ACC112 (cell line): ENCODE data around the gene BICDL2.

Experiments used
- H2AFZ ChIP-seq: fragments of 200-600 bp; sonication (generic); one replicate; pipeline ENCODE4 v1.6.0; 2017; ENCODE audit warnings: antibody characterized with exemption, low read length; ENCODE audit not compliant: unreplicated experiment
- H3K27ac ChIP-seq: fragments of 200-600 bp; sonication (generic); 2 replicates; pipeline ENCODE4 v1.5.1; 2014; ENCODE audit warnings: low read depth, mild to moderate bottlenecking, antibody characterized with exemption, low read length, moderate library complexity
- H3K27me3 ChIP-seq: fragments of 200-600 bp; sonication (generic); 2 replicates; pipeline ENCODE4 v1.6.1; 2014; ENCODE audit warnings: mild to moderate bottlenecking, antibody characterized with exemption, low read length, moderate library complexity, mixed read lengths; ENCODE audit not compliant: insufficient read depth
- H3K36me3 ChIP-seq: fragments of 200-600 bp; sonication (generic); 2 replicates; pipeline ENCODE4 v1.6.1; 2016; ENCODE audit warnings: mild to moderate bottlenecking, antibody characterized with exemption, low read length, moderate library complexity, mixed read lengths; ENCODE audit not compliant: insufficient read depth
- H3K4me1 ChIP-seq: fragments of 200-600 bp; sonication (generic); one replicate; pipeline ENCODE4 v1.6.1; 2016; ENCODE audit warnings: low read length, mixed read lengths; ENCODE audit not compliant: insufficient read depth, unreplicated experiment, control insufficient read depth
- H3K4me3 ChIP-seq: fragments of 200-600 bp; sonication (generic); 2 replicates; pipeline ENCODE4 v1.5.1; 2014; ENCODE audit warnings: mild to moderate bottlenecking, low read depth, low read length
- H3K79me2 ChIP-seq: fragments of 200-600 bp; sonication (generic); one replicate; pipeline ENCODE4 v1.6.0; 2016; ENCODE audit warnings: low read length; ENCODE audit not compliant: control insufficient read depth, unreplicated experiment, insufficient read depth

BICDL2 gene

DNA sequence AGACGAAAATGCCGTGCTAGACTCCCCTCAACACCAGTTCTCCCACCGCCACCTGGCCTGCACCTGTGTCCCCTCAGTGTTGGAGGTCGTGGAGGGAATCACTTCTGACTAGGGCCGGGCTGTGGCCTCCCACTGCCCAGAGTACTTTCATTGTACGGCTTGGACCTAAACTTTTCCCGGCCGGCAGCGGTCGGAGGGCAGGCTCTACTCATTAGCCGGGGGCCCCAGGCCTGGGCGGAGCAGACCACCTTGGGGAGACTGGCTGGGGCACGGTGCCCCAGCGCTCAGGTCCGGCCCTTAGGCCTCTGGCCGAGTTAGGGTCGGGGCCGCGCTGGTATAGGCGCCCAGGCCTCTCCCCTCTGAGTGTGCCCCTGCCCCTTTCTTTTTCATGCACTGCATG lies 19.4 kb downstream of the BICDL2 start:
- no peak overlapping the region for H2AFZ ChIP-seq
- H3K27me3 ChIP-seq, result peaks cover 14% of the 10 kb centered on the region; the same call in 1 of the 2 replicates
- no peak overlapping the region for H3K4me3 ChIP-seq
- H3K36me3 ChIP-seq, result no peaks in the 10 kb centered on the region
- H3K79me2 ChIP-seq, result no peaks in the 10 kb centered on the region
- H3K27ac ChIP-seq, result no peak overlapping the region
- H3K4me1 ChIP-seq, result peaks cover 5% of the 10 kb centered on the region

DNA sequence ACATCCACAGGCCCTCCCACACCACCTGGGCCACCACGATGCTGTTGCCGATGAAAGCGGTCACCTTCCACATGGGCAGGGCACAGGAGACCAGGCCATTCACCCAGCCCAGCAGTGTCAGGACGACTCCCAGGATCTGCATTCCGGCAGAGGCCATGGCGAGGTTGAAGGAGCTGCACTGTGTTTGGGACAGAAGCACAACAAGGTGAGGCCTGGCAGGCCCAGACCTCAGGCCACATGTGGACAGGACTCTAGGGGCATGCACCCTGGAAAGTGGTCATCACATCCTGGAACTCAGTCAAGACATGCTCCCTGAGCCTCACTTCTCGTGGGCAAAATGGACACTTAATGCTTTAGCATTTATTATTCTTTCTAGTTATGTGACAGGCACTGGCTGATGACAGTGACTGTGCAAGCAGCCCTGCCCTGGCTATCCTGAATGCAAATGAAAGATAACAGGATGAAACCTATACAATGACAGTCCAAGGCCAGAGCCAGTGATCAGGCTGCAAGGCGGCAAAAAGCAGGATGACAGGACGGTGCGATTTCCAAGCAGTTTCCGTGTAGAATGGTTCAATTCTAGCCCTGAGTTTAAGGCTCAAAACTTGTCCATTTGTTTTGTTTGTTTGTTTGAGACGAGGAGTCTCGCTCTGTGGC lies 20.8 kb downstream of the BICDL2 start:
- peaks cover 5% of the 10 kb centered on the region for H3K4me1 ChIP-seq
- H2AFZ ChIP-seq, result no peak overlapping the region
- peaks cover 23% of the 10 kb centered on the region; the same call in 1 of the 2 replicates for H3K27me3 ChIP-seq

DNA sequence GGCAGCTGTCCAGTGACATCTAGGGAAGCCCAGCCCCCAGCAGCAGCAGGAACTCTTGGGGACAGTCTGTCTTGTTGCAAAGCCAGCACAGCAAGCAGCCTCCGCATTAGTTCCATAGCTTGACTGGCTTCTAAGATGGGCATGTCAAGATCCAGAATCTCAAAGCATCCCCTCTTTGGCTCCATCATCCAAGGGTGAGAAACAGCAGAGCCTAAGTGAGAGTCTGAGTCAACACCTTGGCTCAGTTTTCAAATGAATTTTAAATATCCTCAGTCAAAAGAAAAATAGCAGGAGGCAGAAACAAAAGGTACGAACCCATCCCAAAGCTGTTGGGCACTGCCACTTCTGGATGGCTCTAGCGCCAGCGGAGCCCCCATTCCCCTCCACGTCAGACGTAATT lies 21.8 kb downstream of the BICDL2 start:
- peaks cover 5% of the 10 kb centered on the region for H3K4me1 ChIP-seq
- no peak overlapping the region for H3K4me3 ChIP-seq
- H3K79me2 ChIP-seq, result no peaks in the 10 kb centered on the region
- H2AFZ ChIP-seq, result no peak overlapping the region
- peaks cover 23% of the 10 kb centered on the region; the same call in 1 of the 2 replicates for H3K27me3 ChIP-seq
- no peaks in the 10 kb centered on the region for H3K36me3 ChIP-seq
- H3K27ac ChIP-seq, result no peak overlapping the region

More for the DNA sequence above, 20.8 kb downstream of the BICDL2 start:
- Histone ChIP-seq H3K4me3 (no peak overlapping the region), H3K79me2 (no peaks in the 10 kb centered on the region), H3K27ac (no peak overlapping the region), H3K36me3 (no peaks in the 10 kb centered on the region)

GRCh38 chr16:3013998-3014690 lies 22.6 kb downstream of the BICDL2 start:
- peaks cover 5% of the 10 kb centered on the region for H3K4me1 ChIP-seq
- no peaks in the 10 kb centered on the region for H3K79me2 ChIP-seq
- H3K27me3 ChIP-seq, result peaks cover 23% of the 10 kb centered on the region; the same call in 1 of the 2 replicates
- no peak overlapping the region for H3K27ac ChIP-seq
- H2AFZ ChIP-seq, result no peak overlapping the region
- H3K4me3 ChIP-seq, result no peak overlapping the region
- H3K36me3 ChIP-seq, result no peaks in the 10 kb centered on the region

DNA sequence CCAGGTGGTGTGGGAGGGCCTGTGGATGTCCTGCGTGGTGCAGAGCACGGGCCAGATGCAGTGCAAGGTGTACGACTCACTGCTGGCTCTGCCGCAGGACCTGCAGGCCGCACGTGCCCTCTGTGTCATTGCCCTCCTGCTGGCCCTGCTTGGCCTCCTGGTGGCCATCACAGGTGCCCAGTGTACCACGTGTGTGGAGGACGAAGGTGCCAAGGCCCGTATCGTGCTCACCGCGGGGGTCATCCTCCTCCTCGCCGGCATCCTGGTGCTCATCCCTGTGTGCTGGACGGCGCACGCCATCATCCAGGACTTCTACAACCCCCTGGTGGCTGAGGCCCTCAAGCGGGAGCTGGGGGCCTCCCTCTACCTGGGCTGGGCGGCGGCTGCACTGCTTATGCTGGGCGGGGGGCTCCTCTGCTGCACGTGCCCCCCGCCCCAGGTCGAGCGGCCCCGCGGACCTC lies 23.2 kb downstream of the BICDL2 start:
- Histone ChIP-seq H2AFZ (no peak overlapping the region), H3K4me1 (peaks cover 5% of the 10 kb centered on the region), H3K4me3 (no peak overlapping the region), H3K27me3 (peaks cover 23% of the 10 kb centered on the region; the same call in 1 of the 2 replicates), H3K27ac (no peak overlapping the region), H3K36me3 (no peaks in the 10 kb centered on the region), H3K79me2 (no peaks in the 10 kb centered on the region)

- no peak within 1 kb of the TSS for H3K4me3 ChIP-seq
- H2AFZ ChIP-seq, result no peak within 1 kb of the TSS
Observed at GRCh38 chr16:3012828-3013420, 23.8 kb downstream of the BICDL2 start, which contains the start of gene CLDN9. TSS of gene CLDN9 (plus strand) at chr16:3012923. CDS start at chr16:3013363, 440 bp downstream.

DNA sequence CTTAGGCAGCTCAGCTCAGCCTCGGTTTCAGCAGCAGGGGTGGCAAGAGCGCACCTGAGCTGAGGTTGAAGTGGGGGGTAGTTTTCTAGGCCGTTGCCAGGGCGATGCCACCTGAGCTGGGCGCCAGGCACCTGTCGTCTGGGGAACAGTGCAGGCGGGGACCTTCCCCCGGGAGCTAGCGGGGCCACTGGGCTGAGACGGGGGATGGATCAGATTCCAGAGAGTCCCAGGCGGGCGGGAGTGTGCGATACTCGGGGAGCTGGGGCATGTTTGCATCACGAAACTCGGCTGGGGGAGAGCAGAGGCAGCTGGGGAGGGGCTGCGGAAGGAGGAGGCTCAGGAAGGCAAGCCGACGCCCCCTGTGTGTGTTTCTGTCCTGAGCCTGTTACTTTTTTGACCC lies 24.5 kb downstream of the BICDL2 start:
- H3K79me2 ChIP-seq, result no peaks in the 10 kb centered on the region
- H2AFZ ChIP-seq, result no peak overlapping the region
- no peak overlapping the region for H3K27ac ChIP-seq
- H3K4me1 ChIP-seq, result peaks cover 11% of the 10 kb centered on the region
- H3K27me3 ChIP-seq, result peaks cover 23% of the 10 kb centered on the region; the same call in 1 of the 2 replicates
- H3K36me3 ChIP-seq, result no peaks in the 10 kb centered on the region
- H3K4me3 ChIP-seq, result no peak overlapping the region

More at GRCh38 chr16:3012828-3013420, 23.8 kb downstream of the BICDL2 start, which contains the start of gene CLDN9:
- no peaks in the 10 kb centered on the region for H3K79me2 ChIP-seq
- peaks cover 9% of the 10 kb centered on the region for H3K4me1 ChIP-seq
- H3K36me3 ChIP-seq, result no peaks in the 10 kb centered on the region
- H3K27me3 ChIP-seq, result peaks cover 23% of the 10 kb centered on the region; the same call in 1 of the 2 replicates
- H3K27ac ChIP-seq, result no peak within 1 kb of the TSS

DNA sequence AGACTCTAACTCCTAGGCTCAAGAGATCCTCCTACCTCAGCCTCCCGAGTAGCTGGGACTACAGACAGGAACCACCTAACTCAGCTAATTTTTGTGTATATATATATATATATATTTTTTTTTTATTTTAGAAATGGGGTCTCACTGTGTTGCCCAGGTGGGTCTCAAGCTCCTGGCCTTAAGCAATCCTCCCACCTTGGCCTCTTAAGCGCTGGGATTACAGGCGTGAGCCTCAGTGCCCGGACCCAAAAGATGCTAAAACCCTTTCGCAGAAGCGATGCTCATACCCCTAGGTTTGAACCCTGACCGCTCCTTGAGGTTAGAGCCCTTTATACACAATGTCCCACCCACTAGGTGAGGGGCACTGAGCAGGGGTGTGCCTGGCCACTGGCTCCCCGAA lies 26.2 kb downstream of the BICDL2 start:
- Histone ChIP-seq H3K27ac (no peak overlapping the region), H3K27me3 (peaks cover 23% of the 10 kb centered on the region; the same call in 1 of the 2 replicates), H3K36me3 (no peaks in the 10 kb centered on the region), H3K4me3 (no peak overlapping the region), H3K79me2 (no peaks in the 10 kb centered on the region), H3K4me1 (peaks cover 11% of the 10 kb centered on the region), H2AFZ (no peak overlapping the region)

DNA sequence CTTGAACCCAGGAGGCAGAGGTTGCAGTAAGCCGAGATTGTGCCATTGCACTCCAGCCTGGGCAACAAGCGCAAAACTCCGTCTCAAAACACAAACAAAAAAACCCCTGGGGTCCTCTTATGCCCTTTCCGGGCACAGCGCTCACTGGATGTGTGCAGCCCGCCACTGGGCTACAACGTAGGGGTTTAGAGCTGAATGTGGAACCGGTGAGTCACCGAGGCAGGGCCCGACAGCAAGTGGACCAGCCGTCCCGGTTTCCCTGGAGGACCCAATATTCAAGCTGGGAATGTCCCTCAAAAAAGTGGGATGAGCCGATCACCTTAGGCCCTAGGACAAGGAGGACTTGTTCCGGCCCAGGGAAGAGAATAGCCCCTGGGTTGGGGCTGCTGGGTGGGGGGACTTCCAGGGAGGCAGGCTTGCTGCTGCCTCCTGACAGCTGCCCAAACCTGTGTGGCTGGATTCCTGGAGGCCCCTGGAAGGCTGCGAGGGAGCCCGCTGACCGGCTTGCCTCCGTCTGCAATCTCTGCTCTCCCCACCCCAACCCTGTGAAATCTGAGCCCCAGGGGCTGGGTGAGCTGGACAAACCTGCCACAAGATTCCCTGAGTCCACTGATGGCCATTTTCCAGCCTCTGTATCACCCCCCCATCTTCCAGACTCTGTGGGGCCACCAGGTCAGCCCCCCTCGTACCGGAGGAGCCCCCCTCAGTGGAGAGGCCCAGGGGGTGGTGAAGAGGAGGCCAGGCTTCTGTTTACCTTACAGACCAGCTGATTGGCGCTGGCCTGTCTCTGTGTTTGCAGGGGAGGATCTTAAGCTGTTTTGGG lies 27.0 kb downstream of the BICDL2 start:
- peaks cover 23% of the 10 kb centered on the region; the same call in 1 of the 2 replicates for H3K27me3 ChIP-seq
- H2AFZ ChIP-seq, result no peak overlapping the region
- H3K27ac ChIP-seq, result no peak overlapping the region
- H3K4me3 ChIP-seq, result no peak overlapping the region
- H3K4me1 ChIP-seq, result peaks cover 11% of the 10 kb centered on the region
- H3K79me2 ChIP-seq, result no peaks in the 10 kb centered on the region
- no peaks in the 10 kb centered on the region for H3K36me3 ChIP-seq

DNA sequence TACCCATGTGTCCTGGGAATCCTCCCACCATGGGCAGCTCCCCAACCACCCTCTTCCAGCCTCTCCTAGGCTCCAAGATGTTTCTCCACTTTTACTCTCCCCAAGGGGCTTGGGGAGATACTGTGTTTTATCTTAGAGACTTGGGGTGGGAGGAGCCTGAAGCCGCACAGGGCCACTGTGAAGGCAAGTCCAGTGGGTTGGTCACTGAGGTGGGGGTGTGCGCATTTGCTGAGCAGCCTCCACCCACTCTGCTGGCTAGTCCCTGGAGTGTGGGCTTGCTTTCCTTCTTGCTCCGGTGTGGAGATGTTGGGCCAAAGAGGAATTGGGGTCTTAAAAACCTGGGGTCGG lies 28.1 kb downstream of the BICDL2 start:
- Histone ChIP-seq H2AFZ (no peak overlapping the region), H3K4me1 (peaks cover 11% of the 10 kb centered on the region), H3K79me2 (no peaks in the 10 kb centered on the region), H3K36me3 (no peaks in the 10 kb centered on the region), H3K27ac (no peak overlapping the region), H3K4me3 (no peak overlapping the region), H3K27me3 (peaks cover 22% of the 10 kb centered on the region; the same call in 1 of the 2 replicates)
